Cerebellar cortex (tissue), 1 donor: ENCODE data around the gene HLCS.

ENCODE experiments used
- DNase-seq: peaks from one replicate; pipeline ENCODE4 v3.0.0-alpha.2; 2015; ENCODE audit warnings: low spot score

Gene HLCS

DNA sequence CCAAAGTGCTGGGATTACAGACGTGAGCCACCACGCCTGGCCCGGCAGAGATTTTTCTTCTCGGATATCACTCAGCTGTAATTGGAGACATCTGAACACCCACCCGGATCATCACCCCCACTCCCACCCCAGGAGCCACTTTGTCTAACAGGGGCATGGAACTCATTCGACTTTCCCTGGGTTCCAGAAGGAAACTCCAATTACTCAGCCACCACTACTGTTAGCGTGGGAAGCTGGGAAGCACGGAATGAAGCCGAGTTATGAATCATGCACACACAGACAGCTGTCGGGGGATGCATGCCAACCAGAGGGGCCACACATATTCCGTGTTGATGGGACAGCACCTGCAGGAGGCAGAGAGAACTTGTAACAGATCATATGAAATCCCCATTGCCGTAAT, 85.2 kb downstream of the HLCS start:
- no peak for DNase-seq

DNA sequence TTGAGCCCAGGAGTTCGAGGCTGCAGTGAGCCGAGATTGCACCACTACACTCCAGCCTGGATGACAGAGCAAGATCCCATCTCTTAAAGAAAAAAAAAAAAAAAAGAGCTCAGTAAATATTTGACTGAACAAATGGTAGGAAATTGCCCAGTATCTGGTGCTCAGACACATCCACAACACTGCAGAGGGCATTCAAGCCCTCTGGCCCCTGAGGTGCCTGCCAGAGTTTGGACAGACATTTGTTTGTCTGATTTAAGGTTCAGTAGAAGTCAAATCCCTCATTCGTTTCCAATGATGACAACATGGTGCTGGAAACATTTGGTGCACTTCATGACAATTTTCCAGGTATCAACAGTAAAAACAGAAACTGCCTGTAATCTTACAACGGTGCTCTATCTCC, 86.6 kb downstream of the HLCS start:
- DNase-seq, result no peak

DNA sequence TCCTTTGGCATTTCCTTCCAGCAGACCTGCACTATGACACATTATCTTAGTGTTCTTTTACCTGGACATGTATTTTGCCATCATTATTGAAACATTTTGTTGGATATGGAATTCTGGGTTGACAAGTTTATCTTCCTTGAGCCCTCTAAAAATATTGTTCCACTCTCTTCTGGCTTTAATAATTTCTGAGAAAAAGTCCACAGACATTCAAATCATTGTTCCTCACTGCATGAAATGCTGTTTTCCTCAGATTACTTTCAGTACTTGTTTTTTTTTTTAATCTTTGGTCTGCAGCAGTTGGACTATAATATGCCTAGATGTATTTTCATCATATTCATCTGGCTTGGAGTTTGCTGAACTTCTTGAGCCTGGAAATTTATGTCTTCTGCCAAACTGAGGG, 88.7 kb downstream of the HLCS start:
- no peak for DNase-seq

- DNase-seq, result no peak
These were observed 91.8 kb downstream of the HLCS start for GRCh38 chr21:36874665-36875064.

GRCh38 chr21:36873513-36873912, 93.0 kb downstream of the HLCS start:
- no peak for DNase-seq

GRCh38 chr21:36867291-36867905, 99.1 kb downstream of the HLCS start:
- no peak for DNase-seq

GRCh38 chr21:36866419-36866818, 100.0 kb downstream of the HLCS start:
- no peak for DNase-seq

DNA sequence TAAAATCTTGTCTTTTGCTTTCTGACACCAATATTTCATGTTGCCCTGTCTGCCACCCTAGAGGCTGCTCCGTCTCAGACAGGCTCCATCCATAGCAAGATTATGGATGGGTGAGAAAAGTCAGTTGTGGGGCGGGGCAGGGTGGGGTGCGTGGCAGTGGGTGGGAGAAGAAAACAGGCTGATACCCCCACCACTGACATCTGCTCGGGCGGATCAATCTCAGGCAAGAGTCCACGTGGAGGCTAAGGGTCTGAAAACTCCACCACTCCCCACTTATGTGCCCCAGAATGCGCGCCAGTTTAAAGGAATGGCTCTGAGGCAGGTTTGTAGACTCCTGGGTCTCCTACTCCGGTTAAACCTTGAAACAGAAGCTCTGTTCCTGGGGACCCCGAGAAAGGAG, 101.5 kb downstream of the HLCS start:
- DNase-seq, result no peak

- DNase-seq, result no peak
These were observed 103.2 kb downstream of the HLCS start for GRCh38 chr21:36863260-36863659.

DNA sequence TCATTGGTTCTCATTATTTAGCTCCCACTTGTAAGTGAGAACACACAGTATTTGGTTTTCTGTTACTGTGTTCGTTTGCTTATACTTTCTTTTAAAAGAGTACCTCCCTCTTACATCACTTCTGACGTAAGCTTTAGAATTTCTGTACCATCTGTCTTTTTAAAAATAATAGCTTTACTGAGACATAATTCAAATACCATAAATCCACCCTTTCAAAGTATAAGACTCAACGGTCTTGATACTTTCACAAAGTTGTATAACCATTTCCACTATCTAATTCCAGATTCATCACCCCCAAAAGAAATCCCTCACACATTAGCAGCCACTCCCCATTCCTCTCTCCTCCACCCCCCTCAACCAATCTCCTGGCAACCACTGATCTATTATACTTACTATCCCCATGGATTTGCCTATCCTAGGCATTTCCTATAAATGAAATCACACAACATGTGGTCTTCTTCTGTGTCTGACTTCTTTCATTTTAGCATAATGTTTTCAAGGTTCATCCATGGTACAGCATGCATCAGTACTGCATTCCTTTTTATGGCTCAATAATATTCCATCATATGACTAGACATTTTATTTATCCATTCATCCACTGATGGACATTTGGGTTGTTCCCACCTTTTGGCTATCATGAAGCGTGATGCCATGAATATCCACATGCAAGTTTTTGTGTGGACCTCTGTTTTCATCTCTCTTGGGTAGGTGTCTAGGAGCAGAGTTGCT, 104.7 kb downstream of the HLCS start:
- no peak for DNase-seq

DNA sequence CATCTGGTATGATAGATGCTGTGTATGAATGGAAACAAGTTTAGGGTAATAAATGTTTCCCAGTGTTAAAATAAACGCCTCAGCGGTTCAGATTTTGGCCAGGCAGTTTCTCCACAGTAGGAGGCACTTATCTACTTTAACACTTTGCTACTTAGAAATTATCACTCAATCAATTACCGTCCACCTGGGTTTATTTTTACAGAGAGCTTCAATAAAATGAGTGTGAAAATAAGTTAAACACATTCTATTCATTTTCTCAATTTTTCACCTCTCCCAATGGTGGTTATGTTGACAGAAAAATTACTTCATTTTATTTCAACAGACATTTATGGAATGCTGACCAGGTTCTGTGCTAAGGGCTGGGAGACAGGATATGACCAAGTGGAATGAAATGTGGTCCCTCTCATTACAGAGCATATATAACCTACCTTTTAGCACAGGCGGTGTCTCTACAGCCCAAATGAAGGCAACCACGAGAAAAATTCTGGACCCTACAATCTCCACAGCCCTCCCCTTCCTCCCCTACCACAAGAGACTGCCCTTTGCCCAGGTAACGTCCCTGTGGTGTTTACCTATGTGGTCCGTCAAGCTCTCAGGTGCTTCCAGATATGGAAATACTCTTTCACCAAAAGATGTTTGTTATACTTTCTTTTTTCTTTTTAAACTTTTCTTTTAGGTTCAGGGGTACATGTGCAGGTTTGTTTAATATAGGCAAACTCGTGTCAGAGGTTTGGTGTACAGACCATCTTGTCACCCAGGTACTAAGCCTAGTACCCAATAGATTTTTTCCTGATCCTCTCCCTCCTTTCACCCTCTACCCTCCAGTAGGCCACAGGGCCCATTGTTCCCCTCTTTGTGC, 105.5 kb downstream of the HLCS start:
- no peak for DNase-seq

GRCh38 chr21:36859744-36860501, 106.5 kb downstream of the HLCS start:
- no peak for DNase-seq

DNA sequence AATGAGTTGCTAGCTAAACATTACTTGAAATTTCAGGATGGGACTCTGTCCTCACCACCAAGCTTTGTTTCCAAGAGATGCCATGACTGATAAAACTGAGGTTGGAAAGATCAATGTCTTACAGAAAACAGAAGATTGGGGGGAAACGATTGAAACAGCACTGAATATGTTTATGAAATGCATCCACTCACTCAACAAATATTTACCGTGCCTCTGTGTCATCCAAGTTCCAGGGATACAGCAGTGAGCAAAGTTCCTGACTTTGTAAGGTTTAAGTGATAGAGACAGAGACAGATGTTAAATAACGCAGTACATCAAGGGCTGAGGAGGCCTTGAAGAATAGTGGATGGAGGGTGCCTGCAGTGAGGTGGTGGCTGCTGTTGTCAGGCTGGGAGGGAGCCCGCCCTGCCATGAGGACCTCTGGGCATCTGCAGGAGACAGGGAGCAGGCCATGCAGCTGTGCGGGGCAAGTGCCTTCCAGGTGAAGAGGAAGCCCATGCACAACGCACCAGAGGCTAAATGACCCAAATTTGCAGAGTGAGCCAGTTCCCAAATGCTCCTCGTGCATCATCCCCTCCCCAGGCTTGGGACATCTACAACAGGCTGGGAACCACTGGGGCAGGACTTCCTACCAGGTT, 108.0 kb downstream of the HLCS start:
- no peak for DNase-seq

- no peak for DNase-seq
These were observed 109.8 kb downstream of the HLCS start for GRCh38 chr21:36856643-36857042.

DNA sequence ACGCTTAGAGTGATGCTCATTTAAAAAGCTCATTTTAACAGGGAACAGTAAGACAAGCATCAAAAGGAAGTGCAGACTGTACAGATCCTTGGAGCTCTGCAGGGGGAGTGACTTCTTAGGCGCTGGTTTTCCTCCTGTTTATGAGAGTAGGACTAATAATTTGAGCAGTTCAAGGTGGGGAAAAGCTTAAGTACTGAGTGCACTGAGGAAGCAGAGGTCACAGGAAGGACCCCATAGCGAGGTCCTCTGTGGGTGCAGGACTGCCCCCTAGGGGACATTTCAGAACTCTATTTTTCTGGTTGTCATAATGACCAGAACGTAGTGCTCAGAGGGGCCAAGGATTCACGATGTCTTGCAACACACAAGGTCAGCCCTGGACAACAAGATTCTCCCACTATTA, 112.1 kb downstream of the HLCS start:
- peak; percentile 33 for DNase-seq

DNA sequence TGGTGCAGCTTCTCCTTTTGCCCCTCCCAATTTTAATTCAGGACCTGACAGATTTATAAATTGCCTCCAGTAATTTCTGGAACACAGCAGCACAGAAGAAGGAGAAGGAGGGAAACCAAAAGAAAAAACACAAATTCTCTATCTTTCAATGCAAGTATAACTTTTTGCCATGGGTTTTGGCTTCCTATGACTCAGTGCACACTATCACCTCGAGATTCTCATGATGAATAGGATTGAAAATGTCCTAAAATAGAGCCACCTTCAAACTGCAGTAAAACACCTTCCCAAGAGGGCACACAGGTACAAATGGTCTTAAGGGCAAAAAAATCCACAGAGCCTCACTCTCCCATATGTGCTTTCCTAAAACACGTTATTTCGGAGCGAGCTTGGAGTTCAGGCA, 113.6 kb downstream of the HLCS start:
- DNase-seq, result no peak

DNA sequence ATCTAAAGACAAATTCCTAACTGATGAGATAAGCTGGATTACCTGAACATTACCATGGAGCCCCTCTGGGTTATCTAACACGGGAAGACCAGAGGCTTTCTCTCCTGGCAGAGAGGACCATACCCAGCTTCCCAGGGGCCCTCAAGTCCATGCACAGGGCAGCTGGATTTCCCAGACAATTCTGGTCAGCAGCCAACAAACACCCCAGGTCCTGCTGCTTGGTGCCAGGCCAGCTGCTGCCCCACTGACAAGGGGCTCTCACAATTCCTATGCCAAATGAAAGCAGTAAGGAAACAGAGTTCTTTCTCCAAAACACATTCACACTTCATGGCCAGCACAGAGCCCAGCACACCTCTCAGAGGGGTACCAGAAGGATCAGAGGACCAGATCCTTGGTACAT, 114.2 kb downstream of the HLCS start:
- DNase-seq, result no peak

GRCh38 chr21:36851121-36851520, 115.3 kb downstream of the HLCS start:
- no peak for DNase-seq

DNA sequence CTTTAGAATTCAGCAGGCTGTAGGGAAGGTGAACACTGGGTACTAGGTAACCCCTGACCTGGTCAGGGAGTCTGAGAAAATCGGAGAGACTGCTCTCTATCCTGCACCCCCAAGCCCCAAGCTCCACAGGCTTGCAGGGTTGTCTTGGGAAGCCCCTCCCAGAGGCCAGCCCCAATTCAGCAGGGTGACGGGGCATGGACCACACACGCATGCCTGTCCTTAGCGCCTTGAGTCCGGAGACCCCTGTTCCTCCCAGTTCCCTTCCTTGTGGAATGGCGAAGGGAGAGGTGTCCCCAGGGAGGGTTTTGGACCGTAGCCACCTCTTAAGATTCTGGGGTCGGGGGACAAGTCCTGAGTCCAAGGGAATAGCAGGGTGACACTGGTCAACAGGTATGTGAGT, 116.1 kb downstream of the HLCS start:
- no peak for DNase-seq

GRCh38 chr21:36849461-36850105, 116.9 kb downstream of the HLCS start:
- peak; percentile 27 for DNase-seq

DNA sequence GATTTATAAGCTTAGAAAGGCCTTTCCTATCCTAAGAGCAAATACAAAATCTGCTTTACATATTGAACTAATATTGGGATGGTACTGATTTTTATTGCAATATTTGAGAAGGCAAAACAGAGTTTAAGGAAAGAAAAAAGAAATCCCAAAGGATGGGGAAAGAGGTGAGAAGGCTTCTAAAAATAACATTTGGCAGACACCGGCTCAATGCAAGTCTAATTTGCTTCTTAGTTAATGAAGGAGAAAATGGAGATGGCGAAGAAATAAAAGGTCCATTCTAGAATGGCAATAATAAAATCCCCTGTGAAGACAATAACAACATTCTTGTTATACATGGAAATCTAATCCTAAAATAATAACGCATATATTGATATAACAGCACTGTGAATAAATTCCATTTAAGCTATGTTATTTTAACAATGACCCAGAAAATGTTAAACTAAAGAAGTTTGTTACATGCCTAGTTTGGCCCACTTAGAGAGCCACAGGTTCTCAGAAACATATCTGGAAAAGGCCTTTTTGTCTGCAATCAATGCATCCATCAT, 117.7 kb downstream of the HLCS start:
- peak; percentile 29 for DNase-seq
